HepG2 (cell line): Measurements from ENCODE around the gene LAMB3. TPM values are rescaled to one million over a fixed set of nuclear protein-coding genes. Genes with fewer than 3 reads are reported as not detected.

Experiments
- AHR ChIP-seq: IDR thresholded peaks from 2 replicates; pipeline ENCODE4 v1.6.1; 2018; ENCODE audit warnings: missing genetic modification reagents, missing compliant biosample characterization
- BORCS8-MEF2B ChIP-seq: sonication (generic); formaldehyde crosslinking; IDR thresholded peaks from 2 replicates; pipeline ENCODE4 v1.8.0; 2022; ENCODE audit warnings: mild to moderate bottlenecking, missing genetic modification reagents
- HOXA5 ChIP-seq: sonication (generic); formaldehyde crosslinking; IDR thresholded peaks from 2 replicates; pipeline ENCODE4 v1.4.0; 2020; ENCODE audit warnings: missing genetic modification reagents
- JARID2 ChIP-seq: sonication (generic); formaldehyde crosslinking; IDR thresholded peaks from 2 replicates; pipeline ENCODE4 v1.8.1; 2023; ENCODE audit warnings: missing genetic modification reagents, inconsistent platforms; ENCODE audit not compliant: insufficient replicate concordance
- KLF15 ChIP-seq: sonication (generic); formaldehyde crosslinking; IDR thresholded peaks from 2 replicates; pipeline ENCODE4 v1.8.1; 2023; ENCODE audit warnings: borderline replicate concordance, mild to moderate bottlenecking, inconsistent platforms, missing genetic modification reagents, mixed read lengths
- MIXL1 ChIP-seq: IDR thresholded peaks from 2 replicates; pipeline ENCODE4 v1.6.1; 2016
- MTA3 ChIP-seq: sonication (generic); formaldehyde crosslinking; IDR thresholded peaks from 2 replicates; pipeline ENCODE4 v1.4.0; 2020; ENCODE audit warnings: missing genetic modification reagents
- MTF2 ChIP-seq: sonication (generic); formaldehyde crosslinking; IDR thresholded peaks from 2 replicates; pipeline ENCODE4 v1.5.0; 2020; ENCODE audit warnings: missing genetic modification reagents, borderline replicate concordance
- MYC ChIP-seq: sonication (generic); formaldehyde crosslinking; IDR thresholded peaks from 2 replicates; pipeline ENCODE4 v1.9.0; 2021; ENCODE audit warnings: missing genetic modification reagents, borderline replicate concordance
- PCBP2 ChIP-seq: fragments of 200-400 bp; formaldehyde crosslinking; optimal IDR thresholded peaks from 2 replicates; pipeline ENCODE3; 2018; ENCODE audit warnings: low read length, low read depth; ENCODE audit not compliant: poor library complexity, severe bottlenecking
- PHF20 ChIP-seq: sonication (generic); formaldehyde crosslinking; IDR thresholded peaks from 2 replicates; pipeline ENCODE4 v1.5.0; 2020; ENCODE audit warnings: mild to moderate bottlenecking, missing genetic modification reagents
- PHF8 ChIP-seq: sonication (generic); formaldehyde crosslinking; IDR thresholded peaks from 2 replicates; pipeline ENCODE4 v1.5.0; 2020; ENCODE audit warnings: missing genetic modification reagents
- POLR2G ChIP-seq: fragments of 200-400 bp; formaldehyde crosslinking; IDR thresholded peaks from 2 replicates; pipeline ENCODE4 v1.6.1; 2018; ENCODE audit warnings: mild to moderate bottlenecking, low read depth, low read length, moderate library complexity
- PTBP1 ChIP-seq: fragments of 200-400 bp; formaldehyde crosslinking; IDR thresholded peaks from 2 replicates; pipeline ENCODE4 v1.6.1; 2018; ENCODE audit warnings: low read length, low read depth; ENCODE audit not compliant: poor library complexity, severe bottlenecking
- REL ChIP-seq: sonication (generic); formaldehyde crosslinking; conservative IDR thresholded peaks from 2 replicates; pipeline ENCODE4 v1.8.0; 2022; ENCODE audit warnings: mild to moderate bottlenecking, missing genetic modification reagents, moderate library complexity
- SIN3B ChIP-seq: fragments of 150-350 bp; IDR thresholded peaks from 2 replicates; pipeline ENCODE4 v1.6.1; 2014; ENCODE audit warnings: low read length
- TEAD3 ChIP-seq: optimal IDR thresholded peaks from 2 replicates; pipeline ENCODE3; 2016; ENCODE audit warnings: borderline replicate concordance
- ZBTB20 ChIP-seq: sonication (generic); formaldehyde crosslinking; IDR thresholded peaks from 2 replicates; pipeline ENCODE4 v1.8.1; 2023; ENCODE audit warnings: missing genetic modification reagents, low read depth, mild to moderate bottlenecking, borderline replicate concordance
- ZNF652 ChIP-seq: IDR thresholded peaks from 2 replicates; pipeline ENCODE4 v1.6.1; 2016; ENCODE audit warnings: low read depth, borderline replicate concordance
- ZNF724P ChIP-seq: sonication (generic); formaldehyde crosslinking; IDR thresholded peaks from 2 replicates; pipeline ENCODE4 v1.8.0; 2022; ENCODE audit warnings: missing genetic modification reagents, borderline replicate concordance
- ZNF879 ChIP-seq: sonication (generic); formaldehyde crosslinking; IDR thresholded peaks from 2 replicates; pipeline ENCODE4 v1.8.1; 2023; ENCODE audit warnings: missing genetic modification reagents
- polyA plus RNA-seq, 8 experiments: library from polyadenylated mRNA; depleted of rRNA in 3 of 8; stranded (reverse) in 7 of 8; unstranded in 1 of 8; fragments of >200 nt; fragmentation: Illumina TruSeq in 4 of 8; extraction: Trizol in 4 of 8; gene quantifications; 2 replicates each; pipeline versions ENCODE4 v1.2.1 to v1.2.3, GENCODE V29; 2011 to 2016; ENCODE audit warnings: low read depth in 4 of 8, missing spikeins in 1 of 8, mixed read lengths in 1 of 8; ENCODE audit not compliant: insufficient read depth in 1 of 8
- total RNA-seq, 5 experiments: library from RNA; depleted of rRNA; stranded (reverse); fragments of >200 nt; fragmentation: Illumina TruSeq; extraction: Trizol; gene quantifications; 2 replicates each; pipeline ENCODE4 v1.2.3, GENCODE V29; 2016; ENCODE audit warnings: low read depth in 1 of 5
- TF ChIP-seq, protein P1 (sequence below): IDR thresholded peaks from 2 replicates; pipeline ENCODE4 v1.6.1; 2018; ENCODE audit warnings: missing genetic modification reagents, mild to moderate bottlenecking, missing compliant biosample characterization
- TF ChIP-seq, protein P2 (sequence below): sonication (generic); formaldehyde crosslinking; IDR thresholded peaks from 2 replicates; pipeline ENCODE4 v1.4.0; 2020; ENCODE audit warnings: missing genetic modification reagents
- TF ChIP-seq, protein P3 (sequence below): sonication (generic); formaldehyde crosslinking; IDR thresholded peaks from 2 replicates; pipeline ENCODE4 v1.8.1; 2023; ENCODE audit warnings: missing genetic modification reagents, inconsistent platforms, borderline replicate concordance
- TF ChIP-seq, protein P4 (sequence below): sonication (generic); formaldehyde crosslinking; IDR thresholded peaks from 2 replicates; pipeline ENCODE4 v1.9.0; 2021; ENCODE audit warnings: missing genetic modification reagents, mild to moderate bottlenecking, borderline replicate concordance

The LAMB3 gene
- total and polyA plus RNA-seq, 2 of the 13 experiments (the other 11 are each of a cell fraction or from before 2014, with no cell fraction given): 0.18 to 0.24 TPM

DNA sequence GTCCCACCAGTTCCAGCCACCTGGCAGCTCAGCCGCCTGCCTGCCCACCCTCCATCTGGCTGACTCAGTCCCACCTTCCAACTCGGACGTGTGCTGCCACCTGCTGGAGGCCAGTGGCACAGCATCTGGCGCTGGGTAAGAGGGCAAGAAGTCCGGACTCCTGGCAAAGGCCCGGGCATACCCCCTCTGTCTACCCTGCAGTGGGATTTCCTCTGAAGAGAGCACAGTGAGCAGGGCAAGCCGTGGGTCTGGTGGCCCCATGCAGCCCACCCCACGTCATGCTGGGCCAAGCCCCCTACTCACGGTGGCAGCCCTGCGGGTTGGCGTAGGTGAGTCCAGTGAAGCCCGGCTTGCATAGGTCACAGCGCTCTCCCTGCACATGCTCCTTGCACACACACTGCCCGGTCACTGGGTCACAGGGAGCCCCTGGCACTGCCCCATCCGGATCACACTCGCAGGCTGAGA, 24.5 kb downstream of the LAMB3 start (continued):
- TF ChIP-seq ZNF652 (no peak), JARID2 (CRISPR knock-in tag) (no peak), PHF8 (no peak), POLR2G (no peak), MYC (no peak), HOXA5 (CRISPR knock-in tag) (no peak), AHR (no peak), ZBTB20 (CRISPR knock-in tag) (no peak), MIXL1 (no peak), ZNF879 (CRISPR knock-in tag) (no peak), TEAD3 (CRISPR knock-in tag) (no peak), ZNF724P (CRISPR knock-in tag) (0 out of 2 replicates have a peak, but pooled peaks have one; percentile 34), PTBP1 (no peak), PCBP2 (no peak), SIN3B (no peak), PHF20 (CRISPR knock-in tag) (no peak), REL (CRISPR knock-in tag) (no peak), MTA3 (CRISPR knock-in tag) (no peak), KLF15 (CRISPR knock-in tag) (no peak), BORCS8-MEF2B (CRISPR knock-in tag) (0 out of 2 replicates have a peak, but pooled peaks have one; percentile 52), MTF2 (CRISPR knock-in tag) (no peak)
- TF ChIP-seq, protein P1, sequence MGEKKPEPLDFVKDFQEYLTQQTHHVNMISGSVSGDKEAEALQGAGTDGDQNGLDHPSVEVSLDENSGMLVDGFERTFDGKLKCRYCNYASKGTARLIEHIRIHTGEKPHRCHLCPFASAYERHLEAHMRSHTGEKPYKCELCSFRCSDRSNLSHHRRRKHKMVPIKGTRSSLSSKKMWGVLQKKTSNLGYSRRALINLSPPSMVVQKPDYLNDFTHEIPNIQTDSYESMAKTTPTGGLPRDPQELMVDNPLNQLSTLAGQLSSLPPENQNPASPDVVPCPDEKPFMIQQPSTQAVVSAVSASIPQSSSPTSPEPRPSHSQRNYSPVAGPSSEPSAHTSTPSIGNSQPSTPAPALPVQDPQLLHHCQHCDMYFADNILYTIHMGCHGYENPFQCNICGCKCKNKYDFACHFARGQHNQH: peak; percentile 48; the same call in 1 of the 2 replicates
- TF ChIP-seq, protein P2, sequence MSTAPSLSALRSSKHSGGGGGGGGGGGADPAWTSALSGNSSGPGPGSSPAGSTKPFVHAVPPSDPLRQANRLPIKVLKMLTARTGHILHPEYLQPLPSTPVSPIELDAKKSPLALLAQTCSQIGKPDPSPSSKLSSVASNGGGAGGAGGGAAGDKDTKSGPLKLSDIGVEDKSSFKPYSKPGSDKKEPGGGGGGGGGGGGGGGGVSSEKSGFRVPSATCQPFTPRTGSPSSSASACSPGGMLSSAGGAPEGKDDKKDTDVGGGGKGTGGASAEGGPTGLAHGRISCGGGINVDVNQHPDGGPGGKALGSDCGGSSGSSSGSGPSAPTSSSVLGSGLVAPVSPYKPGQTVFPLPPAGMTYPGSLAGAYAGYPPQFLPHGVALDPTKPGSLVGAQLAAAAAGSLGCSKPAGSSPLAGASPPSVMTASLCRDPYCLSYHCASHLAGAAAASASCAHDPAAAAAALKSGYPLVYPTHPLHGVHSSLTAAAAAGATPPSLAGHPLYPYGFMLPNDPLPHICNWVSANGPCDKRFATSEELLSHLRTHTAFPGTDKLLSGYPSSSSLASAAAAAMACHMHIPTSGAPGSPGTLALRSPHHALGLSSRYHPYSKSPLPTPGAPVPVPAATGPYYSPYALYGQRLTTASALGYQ (CRISPR knock-in tag): no peak
- TF ChIP-seq, protein P3, sequence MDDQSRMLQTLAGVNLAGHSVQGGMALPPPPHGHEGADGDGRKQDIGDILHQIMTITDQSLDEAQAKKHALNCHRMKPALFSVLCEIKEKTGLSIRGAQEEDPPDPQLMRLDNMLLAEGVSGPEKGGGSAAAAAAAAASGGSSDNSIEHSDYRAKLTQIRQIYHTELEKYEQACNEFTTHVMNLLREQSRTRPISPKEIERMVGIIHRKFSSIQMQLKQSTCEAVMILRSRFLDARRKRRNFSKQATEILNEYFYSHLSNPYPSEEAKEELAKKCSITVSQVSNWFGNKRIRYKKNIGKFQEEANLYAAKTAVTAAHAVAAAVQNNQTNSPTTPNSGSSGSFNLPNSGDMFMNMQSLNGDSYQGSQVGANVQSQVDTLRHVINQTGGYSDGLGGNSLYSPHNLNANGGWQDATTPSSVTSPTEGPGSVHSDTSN: no peak
- TF ChIP-seq, protein P4, sequence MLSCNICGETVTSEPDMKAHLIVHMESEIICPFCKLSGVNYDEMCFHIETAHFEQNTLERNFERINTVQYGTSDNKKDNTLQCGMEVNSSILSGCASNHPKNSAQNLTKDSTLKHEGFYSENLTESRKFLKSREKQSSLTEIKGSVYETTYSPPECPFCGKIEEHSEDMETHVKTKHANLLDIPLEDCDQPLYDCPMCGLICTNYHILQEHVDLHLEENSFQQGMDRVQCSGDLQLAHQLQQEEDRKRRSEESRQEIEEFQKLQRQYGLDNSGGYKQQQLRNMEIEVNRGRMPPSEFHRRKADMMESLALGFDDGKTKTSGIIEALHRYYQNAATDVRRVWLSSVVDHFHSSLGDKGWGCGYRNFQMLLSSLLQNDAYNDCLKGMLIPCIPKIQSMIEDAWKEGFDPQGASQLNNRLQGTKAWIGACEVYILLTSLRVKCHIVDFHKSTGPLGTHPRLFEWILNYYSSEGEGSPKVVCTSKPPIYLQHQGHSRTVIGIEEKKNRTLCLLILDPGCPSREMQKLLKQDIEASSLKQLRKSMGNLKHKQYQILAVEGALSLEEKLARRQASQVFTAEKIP (CRISPR knock-in tag): no peak
